ENCODE measurements around the gene CSNK2A2.

Gene CSNK2A2

DNA sequence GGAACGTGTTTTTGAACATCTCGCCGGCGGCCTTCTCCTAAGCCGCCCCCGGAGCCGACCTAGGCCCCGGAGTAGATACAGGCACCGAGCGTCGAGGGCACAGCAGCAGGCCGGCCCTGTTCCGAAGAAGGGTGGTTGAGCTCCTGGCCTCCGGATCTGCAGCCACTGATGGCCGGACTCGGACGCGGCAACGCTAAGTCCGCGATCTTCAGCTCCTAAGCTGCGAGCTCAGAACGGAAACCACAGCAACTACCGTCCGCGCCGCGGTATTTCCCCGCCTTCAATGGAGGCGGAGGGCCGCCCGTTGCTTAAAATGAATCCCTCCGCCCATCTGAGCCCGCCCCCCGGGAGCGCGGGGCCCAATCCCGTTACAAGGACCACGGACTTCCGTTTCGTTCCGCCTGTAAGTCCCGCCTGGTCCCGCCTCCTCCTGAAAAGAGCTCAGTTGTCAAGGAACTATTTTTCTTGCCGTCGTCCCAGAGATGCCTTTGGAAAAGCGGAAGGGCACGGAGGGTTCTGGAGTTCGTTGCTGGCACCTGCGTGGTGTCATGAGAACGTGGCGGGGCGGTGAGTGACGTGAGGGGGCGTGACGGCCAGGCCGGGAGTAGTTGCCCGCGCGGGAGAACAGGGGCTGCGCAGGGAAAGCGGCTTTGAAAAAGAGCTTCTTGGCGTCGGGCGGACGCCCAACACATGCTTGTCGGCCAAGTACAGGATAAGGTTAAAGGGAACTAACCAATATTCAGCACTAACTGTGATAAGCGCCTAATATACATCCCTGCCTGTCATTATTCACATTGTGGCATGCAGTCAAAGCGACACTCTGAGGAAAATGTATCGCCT is 68.6 kb downstream of the CSNK2A2 start, which contains the start of gene CFAP20:
Gene CFAP20 (minus strand): TSS at position 285 of the 840 bp plus-strand sequence. CDS start 266 bp downstream, at position 19.
- TF ChIP-seq, protein P1, sequence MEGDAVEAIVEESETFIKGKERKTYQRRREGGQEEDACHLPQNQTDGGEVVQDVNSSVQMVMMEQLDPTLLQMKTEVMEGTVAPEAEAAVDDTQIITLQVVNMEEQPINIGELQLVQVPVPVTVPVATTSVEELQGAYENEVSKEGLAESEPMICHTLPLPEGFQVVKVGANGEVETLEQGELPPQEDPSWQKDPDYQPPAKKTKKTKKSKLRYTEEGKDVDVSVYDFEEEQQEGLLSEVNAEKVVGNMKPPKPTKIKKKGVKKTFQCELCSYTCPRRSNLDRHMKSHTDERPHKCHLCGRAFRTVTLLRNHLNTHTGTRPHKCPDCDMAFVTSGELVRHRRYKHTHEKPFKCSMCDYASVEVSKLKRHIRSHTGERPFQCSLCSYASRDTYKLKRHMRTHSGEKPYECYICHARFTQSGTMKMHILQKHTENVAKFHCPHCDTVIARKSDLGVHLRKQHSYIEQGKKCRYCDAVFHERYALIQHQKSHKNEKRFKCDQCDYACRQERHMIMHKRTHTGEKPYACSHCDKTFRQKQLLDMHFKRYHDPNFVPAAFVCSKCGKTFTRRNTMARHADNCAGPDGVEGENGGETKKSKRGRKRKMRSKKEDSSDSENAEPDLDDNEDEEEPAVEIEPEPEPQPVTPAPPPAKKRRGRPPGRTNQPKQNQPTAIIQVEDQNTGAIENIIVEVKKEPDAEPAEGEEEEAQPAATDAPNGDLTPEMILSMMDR (IDR thresholded peaks at IDR 0.05; ENCODE audit: low read depth, low read length, missing control alignments) = no peak
- in situ Hi-C loops (cut with HindIII; ENCODE audit: low pct_ligation_motif_present, low sequenced_read_pairs) = no loop called here

DNA sequence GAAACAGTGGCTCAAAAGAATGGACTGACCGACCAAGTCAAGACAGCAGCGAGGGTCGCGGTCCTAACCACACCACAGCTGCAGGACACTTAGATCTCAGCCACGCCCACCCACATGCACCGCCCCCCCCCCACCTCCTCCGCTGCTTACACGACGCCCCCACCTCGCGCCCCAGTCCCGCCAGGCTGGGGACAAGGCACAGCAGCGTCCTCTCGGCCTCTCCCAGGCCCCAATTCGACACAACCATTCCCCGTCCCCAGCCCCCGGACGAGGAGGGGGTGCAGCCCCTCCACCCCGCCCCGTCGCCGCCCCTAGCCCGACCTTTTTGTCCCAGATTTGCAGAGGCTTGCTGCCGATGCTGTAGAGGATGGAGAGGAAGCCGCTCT is 69.2 kb downstream of the CSNK2A2 start:
- no peaks in the 10 kb centered on the region for H3K36me3 ChIP-seq (replicated peaks)
- peak overlapping the region; percentile 91 for H3K4me3 ChIP-seq (ENCODE audit: low read depth, low read length)
- DNase-seq = no peak
- in situ Hi-C loops (cut with HindIII; ENCODE audit: low pct_ligation_motif_present, low sequenced_read_pairs) = no loop called here
- TF ChIP-seq, protein P1 (IDR thresholded peaks at IDR 0.05; ENCODE audit: low read depth, low read length, missing control alignments) = no peak
- no peaks in the 10 kb centered on the region for H3K27me3 ChIP-seq (replicated peaks)
- H3K27ac ChIP-seq = peak overlapping the region; percentile 75

More for the DNA sequence above, 68.6 kb downstream of the CSNK2A2 start, which contains the start of gene CFAP20:
- peak within 1 kb of the TSS; percentile 91 for H3K4me3 ChIP-seq (ENCODE audit: low read depth, low read length)
- H3K27me3 ChIP-seq (replicated peaks) = no peaks in the 10 kb centered on the region
- H3K36me3 ChIP-seq (replicated peaks) = no peaks in the 10 kb centered on the region
- H3K27ac ChIP-seq = peak within 1 kb of the TSS; percentile 75
- DNase-seq = peak; percentile 100

DNA sequence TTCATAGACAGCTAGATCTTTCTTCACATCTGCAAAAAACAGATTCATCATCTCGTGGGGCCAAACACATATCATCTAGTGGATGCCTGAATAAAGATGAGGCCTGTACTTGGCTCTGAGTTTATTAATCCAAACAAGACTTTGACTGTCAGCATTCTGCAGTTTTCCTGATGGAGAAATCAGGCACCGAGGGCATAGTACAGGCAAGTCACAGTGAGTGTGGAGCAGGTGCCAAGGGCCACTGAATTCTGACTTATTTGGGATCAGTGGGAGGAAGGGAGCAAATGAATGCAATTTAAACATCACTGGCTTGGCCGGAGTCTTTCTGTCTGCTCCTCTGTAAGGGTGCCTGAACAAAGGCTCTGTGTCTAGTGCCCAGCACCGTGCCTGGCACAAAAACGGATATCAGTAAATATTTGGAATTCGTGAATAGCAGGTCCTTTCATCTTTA is 69.7 kb downstream of the CSNK2A2 start:
- no peaks in the 10 kb centered on the region for H3K27me3 ChIP-seq (replicated peaks)
- DNase-seq = no peak
- in situ Hi-C loops (cut with HindIII; ENCODE audit: low pct_ligation_motif_present, low sequenced_read_pairs) = no loop called here
- TF ChIP-seq, protein P1 (IDR thresholded peaks at IDR 0.05; ENCODE audit: low read depth, low read length, missing control alignments) = no peak
- H3K4me3 ChIP-seq (ENCODE audit: low read depth, low read length) = peak overlapping the region; percentile 91
- no peak overlapping the region for H3K27ac ChIP-seq
- no peaks in the 10 kb centered on the region for H3K36me3 ChIP-seq (replicated peaks)

DNA sequence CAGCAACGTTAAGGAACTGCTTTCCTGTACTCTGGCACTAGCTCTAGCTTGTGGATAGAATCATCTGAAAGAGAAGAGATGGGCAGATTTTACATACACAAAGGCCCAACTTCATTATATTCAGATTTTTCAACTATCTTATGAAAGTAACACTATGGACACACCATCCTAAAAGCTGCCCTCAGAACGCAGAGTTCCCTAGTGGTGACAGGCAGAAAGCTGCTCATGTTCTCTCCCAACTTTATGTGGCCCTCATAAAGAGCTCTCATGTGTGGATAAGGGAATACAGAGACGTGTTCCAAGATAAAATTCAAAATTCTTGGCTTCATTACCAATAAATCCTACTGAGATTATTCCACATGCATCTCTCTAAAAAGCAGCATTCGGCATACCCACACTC is 70.3 kb downstream of the CSNK2A2 start:
- DNase-seq = no peak
- in situ Hi-C loops (cut with HindIII; ENCODE audit: low pct_ligation_motif_present, low sequenced_read_pairs) = no loop called here
- Histone ChIP-seq H3K4me3 (ENCODE audit: low read depth, low read length) (peak overlapping the region; percentile 91), H3K36me3 (replicated peaks) (no peaks in the 10 kb centered on the region), H3K27me3 (replicated peaks) (no peaks in the 10 kb centered on the region), H3K27ac (peak overlapping the region; percentile 33)
- TF ChIP-seq, protein P1 (IDR thresholded peaks at IDR 0.05; ENCODE audit: low read depth, low read length, missing control alignments) = peak; percentile 53

DNA sequence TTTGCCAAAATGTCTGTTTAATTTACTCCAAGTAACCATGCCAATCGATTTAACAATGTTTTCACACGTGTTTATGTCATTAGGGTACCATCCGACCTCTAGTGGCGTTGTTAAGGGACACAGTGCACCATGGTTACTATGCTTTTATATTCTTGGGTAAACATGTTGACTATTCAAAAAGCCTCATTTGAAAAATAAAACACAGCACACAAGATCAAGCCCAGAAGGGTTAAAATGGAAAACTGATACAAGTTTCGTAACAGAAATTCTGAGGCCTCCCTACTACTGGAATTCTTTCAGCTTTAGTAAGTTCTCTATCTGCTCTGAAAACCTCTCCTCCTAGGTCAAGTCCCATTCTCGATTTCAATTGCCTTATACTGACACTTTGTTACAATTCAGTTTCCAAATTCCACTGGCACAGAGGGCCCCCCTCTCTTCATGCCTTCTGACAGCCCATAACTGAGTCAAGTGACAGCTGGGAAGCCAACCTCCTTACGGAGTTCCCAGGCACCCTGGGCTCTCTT is 70.8 kb downstream of the CSNK2A2 start:
- Histone ChIP-seq H3K4me3 (ENCODE audit: low read depth, low read length) (peak overlapping the region; percentile 91), H3K27ac (peak overlapping the region; percentile 33), H3K36me3 (replicated peaks) (no peaks in the 10 kb centered on the region), H3K27me3 (replicated peaks) (no peaks in the 10 kb centered on the region)
- in situ Hi-C loops (cut with HindIII; ENCODE audit: low pct_ligation_motif_present, low sequenced_read_pairs) = no loop called here
- TF ChIP-seq, protein P1 (IDR thresholded peaks at IDR 0.05; ENCODE audit: low read depth, low read length, missing control alignments) = peak; percentile 37
- DNase-seq = peak; percentile 38

All from brain microvascular endothelial cell (primary cell).